Mucosa of descending colon (tissue), 3 donors: ENCODE data around the gene UGT2B10. TPM values are rescaled to one million over a fixed set of nuclear protein-coding genes. Genes with fewer than 3 reads are reported as not detected.

Experiments
- ATAC-seq: fragments of 200-7000 bp; cut with Tn5 transposase; one replicate; pipeline ENCODE4 v1.9.1; 2020; ENCODE audit warnings: mild to moderate bottlenecking, moderate library complexity
- DNase-seq, 3 donors: peaks; one replicate each; pipeline ENCODE4 v3.0.0-alpha.2; 2020
- H3K36me3 ChIP-seq: fragments of 200-600 bp; one replicate; pipeline ENCODE4 v1.8.0; 2021; ENCODE audit warnings: low read depth, mild to moderate bottlenecking
- H3K4me1 ChIP-seq: fragments of 200-600 bp; one replicate; pipeline ENCODE4 v1.8.0; 2021; ENCODE audit warnings: low read depth, mild to moderate bottlenecking
- H3K4me3 ChIP-seq: fragments of 200-600 bp; one replicate; pipeline ENCODE4 v1.8.0; 2021; ENCODE audit warnings: mild to moderate bottlenecking
- H3K9me3 ChIP-seq: fragments of 200-600 bp; one replicate; pipeline ENCODE4 v1.8.0; 2021; ENCODE audit warnings: mild to moderate bottlenecking
- CTCF ChIP-seq: fragments of 200-600 bp; IDR thresholded peaks from one replicate; pipeline ENCODE4 v1.8.0; 2022; ENCODE audit warnings: antibody characterized with exemption, mild to moderate bottlenecking
- intact Hi-C, 2 donors: fragments of 100-400 bp; cut with DNase I in 1 of 2; cut with micrococcal nuclease in 1 of 2; formaldehyde crosslinking; loops; one replicate each; pipeline versions ENCODE4 v1.11.0 to v1.11.1; 2022; cut with DNase I, micrococcal nuclease
- total RNA-seq, 3 donors: library from RNA; stranded (reverse); fragmentation: NEBNext Ultra II Directional in 2 of 3; extraction: Animal tissue kit (Norgen Biotek cat#: 25700) in 2 of 3; gene quantifications; one replicate each; pipeline versions ENCODE4 v1.2.1 to v1.2.4, GENCODE V29; 2021 to 2023
- donor health status: DM: no; HTN: no; CAD: no; lungs with moderate emphysema.
- donor health status: DM: no; HTN: no; CAD: no.
- donor health status: DM: no; HTN: yes; CAD: no.

Gene UGT2B10
- total RNA-seq, 3 donors from 2014 or later: 0.24 to 0.46 TPM; not detected in 1

GRCh38 chr4:68831642-68832041 is 15.8 kb downstream of the UGT2B10 start:
- Histone ChIP-seq H3K36me3 (no peaks in the 10 kb centered on the region), H3K4me1 (no peaks in the 10 kb centered on the region), H3K9me3 (no peaks in the 10 kb centered on the region), H3K4me3 (no peak overlapping the region)
- no peak for ATAC-seq
- intact Hi-C loops: no loop called here
- DNase-seq: no peak
- no peak for TF ChIP-seq CTCF

GRCh38 chr4:68850293-68850692 is 34.5 kb downstream of the UGT2B10 start:
- Histone ChIP-seq H3K9me3 (peaks cover 10% of the 10 kb centered on the region), H3K36me3 (no peaks in the 10 kb centered on the region), H3K4me1 (no peaks in the 10 kb centered on the region), H3K4me3 (no peak overlapping the region)
- no peak for ATAC-seq
- no peak for TF ChIP-seq CTCF
- no peak for DNase-seq
- intact Hi-C loops: no loop called here

GRCh38 chr4:68855771-68856170 is 40.0 kb downstream of the UGT2B10 start:
- intact Hi-C loops: no loop called here
- ATAC-seq: no peak

GRCh38 chr4:68858039-68858438 is 42.2 kb downstream of the UGT2B10 start:
- ATAC-seq: no peak
- intact Hi-C loops: no loop called here
- TF ChIP-seq CTCF: no peak
- Histone ChIP-seq H3K9me3 (peaks cover 13% of the 10 kb centered on the region), H3K4me1 (no peaks in the 10 kb centered on the region), H3K36me3 (no peaks in the 10 kb centered on the region), H3K4me3 (no peak overlapping the region)
- DNase-seq: no peak

More at GRCh38 chr4:68855771-68856170, 40.0 kb downstream of the UGT2B10 start:
- DNase-seq: no peak
- no peaks in the 10 kb centered on the region for H3K4me1 ChIP-seq
- no peak for TF ChIP-seq CTCF
- peaks cover 13% of the 10 kb centered on the region for H3K9me3 ChIP-seq
- no peak overlapping the region for H3K4me3 ChIP-seq
- no peaks in the 10 kb centered on the region for H3K36me3 ChIP-seq

GRCh38 chr4:68859655-68860054 is 43.9 kb downstream of the UGT2B10 start:
- Histone ChIP-seq H3K36me3 (no peaks in the 10 kb centered on the region), H3K4me3 (no peak overlapping the region), H3K9me3 (peaks cover 13% of the 10 kb centered on the region), H3K4me1 (no peaks in the 10 kb centered on the region)
- DNase-seq: no peak
- no peak for ATAC-seq
- intact Hi-C loops: no loop called here
- TF ChIP-seq CTCF: no peak

- intact Hi-C loops: no loop called here
- H3K4me3 ChIP-seq: no peak overlapping the region
- TF ChIP-seq CTCF: no peak
- H3K9me3 ChIP-seq: peaks cover 13% of the 10 kb centered on the region
- DNase-seq: no peak
- no peak for ATAC-seq
- H3K4me1 ChIP-seq: no peaks in the 10 kb centered on the region
- H3K36me3 ChIP-seq: no peaks in the 10 kb centered on the region
These were observed 45.3 kb downstream of the UGT2B10 start for GRCh38 chr4:68861057-68861456.
